Tibial nerve (tissue), 4 donors: Measurements from ENCODE around the gene ATF2. TPM values are rescaled to one million over a fixed set of nuclear protein-coding genes. Genes with fewer than 3 reads are reported as not detected.

Experiments
- DNase-seq, 2 donors: peaks; one replicate each; pipeline ENCODE4 v3.0.0-alpha.2; 2019; ENCODE audit warnings: low spot score in 2 of 2
- H3K27ac ChIP-seq, 4 donors: fragments of 200-600 bp; sonication (generic) in 3 of 4; one replicate each; pipeline ENCODE4 v1.5.1; 2017 to 2019; ENCODE audit warnings: mild to moderate bottlenecking in 1 of 4
- H3K27me3 ChIP-seq, 2 donors: fragments of 200-600 bp; sonication (generic) in 1 of 2; one replicate each; pipeline versions ENCODE4 v1.5.1 to v1.6.0; 2017 to 2019
- H3K36me3 ChIP-seq, 3 donors: fragments of 200-600 bp; sonication (generic); one replicate each; pipeline ENCODE4 v1.5.1; 2018 to 2019
- H3K4me1 ChIP-seq, 4 donors: fragments of 200-600 bp; sonication (generic) in 3 of 4; one replicate each; pipeline ENCODE4 v1.5.1; 2017 to 2019
- H3K4me3 ChIP-seq, 4 donors: fragments of 200-600 bp; sonication (generic) in 3 of 4; one replicate each; pipeline ENCODE4 v1.5.1; 2017 to 2019; ENCODE audit warnings: mild to moderate bottlenecking in 1 of 4, moderate library complexity in 1 of 4
- H3K9me3 ChIP-seq, 4 donors: fragments of 200-600 bp; sonication (generic) in 3 of 4; one replicate each; pipeline ENCODE4 v1.5.1; 2017 to 2019
- EP300 ChIP-seq, 2 donors: sonication (generic); formaldehyde crosslinking; IDR thresholded peaks; one replicate each; pipeline ENCODE4 v1.6.1; 2017; ENCODE audit warnings: antibody characterized with exemption in 2 of 2, mild to moderate bottlenecking in 1 of 2
- POLR2A ChIP-seq, 2 donors: fragments of 450-650 bp; IDR thresholded peaks; one replicate each; pipeline ENCODE4 v1.6.1; 2017; ENCODE audit warnings: antibody characterized with exemption in 2 of 2, mild to moderate bottlenecking in 2 of 2, moderate library complexity in 2 of 2
- WGBS, 2 donors: methylation state at CpG; one replicate each; pipeline ENCODE4 v1.1.5; 2018; 5-methylcytosine and 5-hydroxymethylcytosine counted together
- total RNA-seq, 4 donors: library from RNA; depleted of rRNA; stranded (reverse); fragments of >200 nt; gene quantifications; one replicate each; pipeline ENCODE4 v1.1.0, GENCODE V29; 2016
- TF ChIP-seq, protein P1 (sequence below), 5 experiments: fragments of 200-600 bp in 3 of 5; fragments of 450-650 bp in 2 of 5; sonication (generic) in 3 of 5; IDR thresholded peaks; one replicate each; pipeline ENCODE4 v1.5.1; 2016 to 2019; ENCODE audit warnings: antibody characterized with exemption in 5 of 5, mild to moderate bottlenecking in 3 of 5, moderate library complexity in 2 of 5

Gene ATF2
- total RNA-seq, 4 donors from 2014 or later, result 44.8 to 69.9 (median 53.2) TPM

DNA sequence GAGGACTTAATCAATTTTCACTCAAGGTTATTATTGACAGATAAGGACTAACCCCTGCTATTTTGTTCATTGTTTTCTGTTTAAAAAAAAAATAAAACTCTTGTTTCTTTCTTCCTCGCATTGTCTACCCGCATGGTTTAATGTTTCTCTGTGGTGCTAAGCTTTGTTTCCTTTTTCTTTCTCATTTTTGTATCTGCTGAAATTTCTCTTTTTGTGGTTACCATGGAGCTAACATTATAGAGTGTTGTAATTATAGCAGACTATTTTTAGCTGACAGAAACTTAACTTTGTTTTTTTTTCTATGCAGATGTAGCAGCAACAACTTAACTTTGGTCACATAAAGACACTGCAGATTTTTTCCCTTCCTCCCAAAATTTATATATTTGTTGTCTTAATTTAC is 119.7 kb downstream of the ATF2 start:
- Histone ChIP-seq H3K27me3 (no peaks in the 10 kb centered on the region), H3K4me1 (no peaks in the 10 kb centered on the region), H3K9me3 (peaks cover 0 to 11% (median 0%) of the 10 kb centered on the region in 4 donors), H3K27ac (no peak overlapping the region), H3K4me3 (no peak overlapping the region), H3K36me3 (peaks cover 0 to 16% (median 0%) of the 10 kb centered on the region in 3 donors)
- 86 to 87% methylated on average over 2 of the region's 2 CpGs for WGBS, 2 donors
- DNase-seq, result no peak
- TF ChIP-seq, protein P1, sequence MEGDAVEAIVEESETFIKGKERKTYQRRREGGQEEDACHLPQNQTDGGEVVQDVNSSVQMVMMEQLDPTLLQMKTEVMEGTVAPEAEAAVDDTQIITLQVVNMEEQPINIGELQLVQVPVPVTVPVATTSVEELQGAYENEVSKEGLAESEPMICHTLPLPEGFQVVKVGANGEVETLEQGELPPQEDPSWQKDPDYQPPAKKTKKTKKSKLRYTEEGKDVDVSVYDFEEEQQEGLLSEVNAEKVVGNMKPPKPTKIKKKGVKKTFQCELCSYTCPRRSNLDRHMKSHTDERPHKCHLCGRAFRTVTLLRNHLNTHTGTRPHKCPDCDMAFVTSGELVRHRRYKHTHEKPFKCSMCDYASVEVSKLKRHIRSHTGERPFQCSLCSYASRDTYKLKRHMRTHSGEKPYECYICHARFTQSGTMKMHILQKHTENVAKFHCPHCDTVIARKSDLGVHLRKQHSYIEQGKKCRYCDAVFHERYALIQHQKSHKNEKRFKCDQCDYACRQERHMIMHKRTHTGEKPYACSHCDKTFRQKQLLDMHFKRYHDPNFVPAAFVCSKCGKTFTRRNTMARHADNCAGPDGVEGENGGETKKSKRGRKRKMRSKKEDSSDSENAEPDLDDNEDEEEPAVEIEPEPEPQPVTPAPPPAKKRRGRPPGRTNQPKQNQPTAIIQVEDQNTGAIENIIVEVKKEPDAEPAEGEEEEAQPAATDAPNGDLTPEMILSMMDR (IDR thresholded peaks at IDR 0.05), result no peak
- TF ChIP-seq POLR2A (IDR thresholded peaks at IDR 0.05) (no peak), EP300 (IDR thresholded peaks at IDR 0.05) (no peak)

DNA sequence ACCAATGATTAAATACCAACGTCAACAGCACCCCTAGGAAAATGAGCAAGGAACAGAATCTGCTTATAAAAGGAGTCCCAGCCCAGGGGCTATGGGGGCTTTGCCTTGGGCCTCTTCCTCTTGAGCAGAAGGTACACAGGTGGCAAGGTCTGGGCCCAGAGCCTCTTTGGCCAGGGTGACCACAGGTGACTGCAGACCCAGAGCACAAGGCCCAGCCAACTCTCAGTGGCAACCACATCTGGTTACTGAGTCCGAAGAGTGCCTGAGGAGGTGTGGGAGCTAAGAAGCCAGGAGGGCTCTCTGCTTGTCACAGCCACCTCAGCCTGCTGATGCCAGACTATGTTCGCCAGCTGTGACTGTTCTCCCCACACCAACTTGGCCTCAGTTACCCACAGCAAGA is 128.5 kb downstream of the ATF2 start:
- H3K4me3 ChIP-seq, result no peak overlapping the region
- WGBS, 2 donors, result 79 to 98% methylated on average over 3 of the region's 3 CpGs
- no peaks in the 10 kb centered on the region for H3K27me3 ChIP-seq

GRCh38 chr2:175039031-175039430 is 129.0 kb downstream of the ATF2 start:
- Histone ChIP-seq H3K4me1 (peaks cover 0 to 6% (median 0%) of the 10 kb centered on the region in 4 donors), H3K4me3 (no peak overlapping the region), H3K36me3 (no peaks in the 10 kb centered on the region), H3K27ac (no peak overlapping the region), H3K27me3 (no peaks in the 10 kb centered on the region), H3K9me3 (no peaks in the 10 kb centered on the region)
- DNase-seq, result no peak
- TF ChIP-seq POLR2A (IDR thresholded peaks at IDR 0.05), result no peak
- no peak for TF ChIP-seq EP300 (IDR thresholded peaks at IDR 0.05)
- TF ChIP-seq, protein P1 (IDR thresholded peaks at IDR 0.05), result no peak
- WGBS, 2 donors, result 77 to 79% methylated on average over 5 of the region's 5 CpGs

More for the DNA sequence above, 128.5 kb downstream of the ATF2 start:
- TF ChIP-seq EP300 (IDR thresholded peaks at IDR 0.05) (no peak), POLR2A (IDR thresholded peaks at IDR 0.05) (no peak)
- TF ChIP-seq, protein P1 (IDR thresholded peaks at IDR 0.05), result no peak
- no peaks in the 10 kb centered on the region for H3K36me3 ChIP-seq
- no peak overlapping the region for H3K27ac ChIP-seq
- peaks cover 0 to 6% (median 0%) of the 10 kb centered on the region in 4 donors for H3K4me1 ChIP-seq
- no peak for DNase-seq
- H3K9me3 ChIP-seq, result no peaks in the 10 kb centered on the region

DNA sequence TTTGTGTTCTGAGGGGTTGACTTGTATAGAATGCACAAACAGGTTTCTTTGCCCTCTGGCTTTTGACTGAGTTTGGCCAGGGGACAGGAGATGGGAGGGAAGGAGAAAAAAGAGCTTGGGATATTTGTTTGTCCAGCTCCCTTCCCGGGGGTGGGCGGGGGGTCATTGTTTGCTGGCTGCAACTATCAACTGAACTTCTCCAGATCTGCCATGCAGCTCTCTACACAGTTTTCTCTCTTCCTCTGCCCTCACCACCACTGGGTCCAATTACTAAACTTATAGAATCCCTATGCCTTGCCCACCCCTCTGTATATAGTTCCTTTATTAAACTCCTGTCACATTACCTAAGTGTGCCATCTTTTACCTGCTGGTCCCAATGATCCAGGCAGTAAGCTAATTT is 130.1 kb downstream of the ATF2 start:
- TF ChIP-seq, protein P1 (IDR thresholded peaks at IDR 0.05), result no peak
- no peak for TF ChIP-seq EP300 (IDR thresholded peaks at IDR 0.05)
- TF ChIP-seq POLR2A (IDR thresholded peaks at IDR 0.05), result no peak
- Histone ChIP-seq H3K27ac (no peak overlapping the region), H3K27me3 (no peaks in the 10 kb centered on the region), H3K9me3 (no peaks in the 10 kb centered on the region), H3K4me3 (no peak overlapping the region), H3K36me3 (no peaks in the 10 kb centered on the region), H3K4me1 (peaks cover 0 to 6% (median 0%) of the 10 kb centered on the region in 4 donors)
- DNase-seq, result no peak
- 68 to 82% methylated on average over 2 of the region's 2 CpGs for whole genome bisulfite sequencing, 2 donors

GRCh38 chr2:175036582-175037018 is 131.4 kb downstream of the ATF2 start:
- Histone ChIP-seq H3K27ac (no peak overlapping the region), H3K4me3 (no peak overlapping the region), H3K36me3 (no peaks in the 10 kb centered on the region), H3K9me3 (no peaks in the 10 kb centered on the region), H3K27me3 (no peaks in the 10 kb centered on the region), H3K4me1 (peaks cover 0 to 6% (median 0%) of the 10 kb centered on the region in 4 donors)
- TF ChIP-seq, protein P1 (IDR thresholded peaks at IDR 0.05), result peak; percentile 17 to 46 (median 28)
- TF ChIP-seq EP300 (IDR thresholded peaks at IDR 0.05) (no peak), POLR2A (IDR thresholded peaks at IDR 0.05) (no peak)
- 56 to 62% methylated on average over 5 of the region's 5 CpGs for WGBS, 2 donors
- DNase-seq, result no peak
